Glutamatergic neuron (in vitro differentiated cells): ENCODE results near the gene HOXB3. TPM values are rescaled to one million over a fixed set of nuclear protein-coding genes. Genes with fewer than 3 reads are reported as not detected.
A peak's percentile ranks its signal among the peaks of the same experiment; 100 is the strongest.

ENCODE experiments used
- DNase-seq: peaks from one replicate; pipeline ENCODE4 v3.0.0; 2022
- H3K27ac Mint-ChIP-seq: one replicate; pipeline ENCODE4 v1.8.0; 2020; ENCODE audit warnings: mild to moderate bottlenecking, mixed read lengths, inconsistent platforms; ENCODE audit not compliant: unreplicated experiment
- H3K27me3 Mint-ChIP-seq: one replicate; pipeline ENCODE4 v1.8.0; 2020; ENCODE audit warnings: mild to moderate bottlenecking, moderate library complexity, mixed read lengths, inconsistent platforms; ENCODE audit not compliant: unreplicated experiment
- H3K36me3 Mint-ChIP-seq: one replicate; pipeline ENCODE4 v1.8.0; 2020; ENCODE audit warnings: mild to moderate bottlenecking, mixed read lengths, inconsistent platforms; ENCODE audit not compliant: unreplicated experiment
- H3K4me1 Mint-ChIP-seq: one replicate; pipeline ENCODE4 v1.8.0; 2020; ENCODE audit warnings: mild to moderate bottlenecking, low read depth, mixed read lengths, inconsistent platforms; ENCODE audit not compliant: unreplicated experiment
- H3K4me3 Mint-ChIP-seq: one replicate; pipeline ENCODE4 v1.8.0; 2020; ENCODE audit warnings: mild to moderate bottlenecking, mixed read lengths, inconsistent platforms; ENCODE audit not compliant: unreplicated experiment
- H3K9me3 Mint-ChIP-seq: one replicate; pipeline ENCODE4 v1.8.0; 2020; ENCODE audit warnings: mild to moderate bottlenecking, moderate library complexity, mixed read lengths, inconsistent platforms; ENCODE audit not compliant: unreplicated experiment
- CTCF ChIP-seq: fragments of 200-600 bp; sonication (generic); IDR thresholded peaks from one replicate; pipeline ENCODE4 v1.5.0; 2021; ENCODE audit not compliant: partially characterized antibody, unreplicated experiment
- total RNA-seq: library from RNA; stranded (reverse); fragmentation: NEBNext Ultra II Directional; extraction: Animal tissue kit (Norgen Biotek cat#: 25700); gene quantifications from one replicate; pipeline ENCODE4 v1.2.1, GENCODE V29; 2021; ENCODE audit not compliant: unreplicated experiment

The HOXB3 gene
- total RNA-seq, 1 donor from 2014 or later = not detected

GRCh38 chr17:48551596-48552465 is 38.2 kb downstream of the HOXB3 start:
- H3K4me3 Mint-ChIP-seq = no peak overlapping the region
- DNase-seq = no peak
- peaks cover 11% of the 10 kb centered on the region for H3K4me1 Mint-ChIP-seq
- no peak for TF ChIP-seq CTCF
- H3K27ac Mint-ChIP-seq = no peak overlapping the region
- H3K27me3 Mint-ChIP-seq = peaks cover 43% of the 10 kb centered on the region
- peaks cover 11% of the 10 kb centered on the region for H3K9me3 Mint-ChIP-seq
- H3K36me3 Mint-ChIP-seq = no peaks in the 10 kb centered on the region

- Mint-ChIP-seq H3K4me3 (no peak overlapping the region), H3K27me3 (peaks cover 44% of the 10 kb centered on the region), H3K27ac (no peak overlapping the region), H3K4me1 (peaks cover 12% of the 10 kb centered on the region), H3K9me3 (peaks cover 11% of the 10 kb centered on the region), H3K36me3 (no peaks in the 10 kb centered on the region)
- DNase-seq = no peak
- no peak for TF ChIP-seq CTCF
These were observed 38.9 kb downstream of the HOXB3 start for GRCh38 chr17:48551214-48551555.

- H3K4me1 Mint-ChIP-seq = peaks cover 14% of the 10 kb centered on the region
- H3K4me3 Mint-ChIP-seq = peak overlapping the region; percentile 34
- peak; percentile 34 for TF ChIP-seq CTCF
- DNase-seq = peak; percentile 33
- peaks cover 11% of the 10 kb centered on the region for H3K9me3 Mint-ChIP-seq
- no peak overlapping the region for H3K27ac Mint-ChIP-seq
- H3K27me3 Mint-ChIP-seq = peaks cover 42% of the 10 kb centered on the region
- H3K36me3 Mint-ChIP-seq = no peaks in the 10 kb centered on the region
These were observed 39.4 kb downstream of the HOXB3 start for GRCh38 chr17:48550502-48551213.

GRCh38 chr17:48549914-48550501 is 40.0 kb downstream of the HOXB3 start:
- no peaks in the 10 kb centered on the region for H3K36me3 Mint-ChIP-seq
- peaks cover 14% of the 10 kb centered on the region for H3K4me1 Mint-ChIP-seq
- H3K4me3 Mint-ChIP-seq = no peak overlapping the region
- TF ChIP-seq CTCF = no peak
- H3K27ac Mint-ChIP-seq = no peak overlapping the region
- DNase-seq = no peak
- H3K27me3 Mint-ChIP-seq = peaks cover 47% of the 10 kb centered on the region
- peaks cover 8% of the 10 kb centered on the region for H3K9me3 Mint-ChIP-seq
